ENCODE measurements around the gene GPHN. TPM values are rescaled to one million over a fixed set of nuclear protein-coding genes. Genes with fewer than 3 reads are reported as not detected.

GPHN gene
- total and polyA plus RNA-seq, 2 donors (not counting 3 experiments of a cell fraction or from before 2014, with no cell fraction given): 5.1 to 23.2 TPM

- ChIA-PET POLR2A (no interaction called here), CTCF (interaction anchor here (1.1 to 2.8 kb wide), 5 partner anchors 12 to 250 kb away, joined by 3 to 9 read pairs (median 7); partner anchors contain the start of gene GPHN)
- no peaks in the 10 kb centered on the region for H3K4me1 ChIP-seq (ENCODE audit: control insufficient read depth, extremely low read depth, insufficient read depth, low read length)
- TF ChIP-seq GATA2 (IDR thresholded peaks at IDR 0.05; ENCODE audit: insufficient read depth, insufficient read length, low read depth, low read length) (no peak), JUN (IDR thresholded peaks at IDR 0.05; ENCODE audit: borderline replicate concordance, insufficient read depth, insufficient read length, low read depth) (no peak), FOS (IDR thresholded peaks at IDR 0.05; ENCODE audit: borderline replicate concordance, insufficient read depth, low read length) (no peak), POLR2AphosphoS5 (IDR thresholded peaks at IDR 0.05; ENCODE audit: insufficient read depth, low read depth, low read length) (no peak), CTCF (IDR thresholded peaks at IDR 0.05; ENCODE audit: extremely low read depth in 1 of 2, insufficient read depth in 1 of 2, low read depth in 1 of 2, low read length in 2 of 2) (no peak), MYC (IDR thresholded peaks at IDR 0.05; ENCODE audit: low read depth, low read length) (no peak), EZH2 (IDR thresholded peaks at IDR 0.05; ENCODE audit: borderline replicate concordance, low read depth, low read length, severe bottlenecking) (no peak), POLR2A (IDR thresholded peaks at IDR 0.05; ENCODE audit: low read depth, low read length) (no peak)
- TF ChIP-seq, protein P1, sequence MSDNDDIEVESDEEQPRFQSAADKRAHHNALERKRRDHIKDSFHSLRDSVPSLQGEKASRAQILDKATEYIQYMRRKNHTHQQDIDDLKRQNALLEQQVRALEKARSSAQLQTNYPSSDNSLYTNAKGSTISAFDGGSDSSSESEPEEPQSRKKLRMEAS (IDR thresholded peaks at IDR 0.05; ENCODE audit: insufficient read depth, insufficient read length): no peak
- H3K79me2 ChIP-seq (ENCODE audit: control insufficient read depth, insufficient read depth, low read length): no peaks in the 10 kb centered on the region
- no peak overlapping the region for H3K9ac ChIP-seq (replicated peaks; ENCODE audit: extremely low read depth, insufficient read depth, low read length)
- H3K9me3 ChIP-seq (replicated peaks; ENCODE audit: control insufficient read depth, insufficient read depth, low read length): no peaks in the 10 kb centered on the region
- intact Hi-C loops (cut with micrococcal nuclease) (loop anchor here (5.0 to 10.0 kb wide), 2 partner anchors 251 to 1209 kb away; partner anchors contain the start of gene RDH12), dilution Hi-C loops (cut with MboI; ENCODE audit: extremely low pct_ligation_motif_present, low sequenced_read_pairs) (no loop called here)
- no peak overlapping the region for H3K27ac ChIP-seq (ENCODE audit: insufficient read depth, low read depth, low read length)
- no peak for DNase-seq (ENCODE audit: low read depth, low spot score)
- H3K9me1 ChIP-seq (replicated peaks; ENCODE audit: control insufficient read depth, extremely low read depth, insufficient read depth, low read length): no peaks in the 10 kb centered on the region
- H4K20me1 ChIP-seq (replicated peaks; ENCODE audit: control insufficient read depth, extremely low read depth, insufficient read depth, low read length): no peaks in the 10 kb centered on the region
- no peak overlapping the region for H2AFZ ChIP-seq (ENCODE audit: low read depth, low read length)
- no peak overlapping the region for H3K4me2 ChIP-seq (ENCODE audit: insufficient read depth, low read length)
- H3K36me3 ChIP-seq (ENCODE audit: control insufficient read depth in 2 of 2, extremely low read depth in 1 of 2, insufficient read depth in 2 of 2, low read length in 2 of 2): no peaks in the 10 kb centered on the region
- no peak for FAIRE-seq
- no peak overlapping the region for H3K4me3 ChIP-seq (replicated peaks in 1 of 3; ENCODE audit: insufficient read depth in 1 of 3, low read depth in 1 of 3, low read length in 3 of 3)
- BruUV-seq (replicated peaks): no TSS peak
- no peaks in the 10 kb centered on the region for H3K27me3 ChIP-seq (ENCODE audit: control insufficient read depth in 2 of 2, insufficient read depth in 2 of 2, low read length in 2 of 2)
These were observed 11.6 kb upstream of the GPHN start for GRCh38 chr14:66496188-66496807.
